Panc1 (cell line): ENCODE measurements around the gene EGFL7. TPM values are rescaled to one million over a fixed set of nuclear protein-coding genes. Genes with fewer than 3 reads are reported as not detected.

Experiments used
- ATAC-seq: fragments of 200-7000 bp; cut with Tn5 transposase; 2 replicates; pipeline ENCODE4 v1.9.1; 2020; ENCODE audit warnings: mild to moderate bottlenecking, moderate library complexity
- BruUV-seq: library from RNA; stranded (reverse); fragments of 400-500 nt; replicated peaks from 2 replicates; lab custom pipeline; 2021; lab: Mats Ljungman, UMichigan
- CTCF ChIA-PET: fragments of 300-600 bp; sonication (Branson Sonifier 250); formaldehyde crosslinking; loops from one replicate; lab custom pipeline; 2022; ENCODE audit warnings: antibody characterized with exemption; lab: Charles Lee
- POLR2A ChIA-PET: fragments of 300-600 bp; sonication (Branson Sonifier 250); formaldehyde crosslinking; loops from one replicate; lab custom pipeline; 2022; ENCODE audit warnings: antibody characterized with exemption; lab: Charles Lee
- DNase-seq: peaks from one replicate; pipeline ENCODE4 v3.0.0-alpha.2; 2010; ENCODE audit warnings: low read depth, low spot score
- H3K27ac ChIP-seq: 2 replicates; pipeline ENCODE4 v1.5.1; 2011; ENCODE audit warnings: mild to moderate bottlenecking, low read length, inconsistent platforms
- H3K27me3 ChIP-seq: fragments of 200-500 bp; sonication (Bioruptor generic); 2 replicates; pipeline ENCODE4 v1.6.0; 2014; ENCODE audit warnings: low read length, inconsistent platforms; ENCODE audit not compliant: control insufficient read depth, insufficient read depth
- H3K36me3 ChIP-seq: fragments of 200-500 bp; sonication (Bioruptor generic); 2 replicates; pipeline ENCODE4 v1.5.1; 2014; ENCODE audit warnings: inconsistent platforms, mild to moderate bottlenecking, low read length, moderate library complexity; ENCODE audit not compliant: control insufficient read depth, insufficient read depth
- H3K4me1 ChIP-seq: 2 replicates; pipeline ENCODE4 v1.5.1; 2011; ENCODE audit warnings: inconsistent platforms, mild to moderate bottlenecking, low read length, moderate library complexity; ENCODE audit not compliant: control insufficient read depth, insufficient read depth
- H3K4me3 ChIP-seq, 2 experiments: 2 replicates each; pipeline ENCODE4 v1.5.1; 2011 to 2012; ENCODE audit warnings: low read depth in 2 of 2, low read length in 2 of 2, mild to moderate bottlenecking in 2 of 2, inconsistent platforms in 1 of 2, moderate library complexity in 1 of 2
- H3K9me3 ChIP-seq: fragments of 200-500 bp; sonication (Bioruptor generic); 2 replicates; pipeline ENCODE4 v1.5.1; 2014; ENCODE audit warnings: low read depth, mild to moderate bottlenecking, inconsistent platforms, low read length, moderate library complexity; ENCODE audit not compliant: control insufficient read depth, insufficient read depth
- CTCF ChIP-seq: fragments of 450-650 bp; IDR thresholded peaks from 2 replicates; pipeline ENCODE4 v1.5.1; 2017; ENCODE audit warnings: mild to moderate bottlenecking
- POLR2AphosphoS5 ChIP-seq: IDR thresholded peaks from 2 replicates; pipeline ENCODE4 v1.6.1; 2012; ENCODE audit warnings: mild to moderate bottlenecking, low read depth, low read length, moderate library complexity
- REST ChIP-seq, 2 experiments: IDR thresholded peaks; 2 replicates each; pipeline ENCODE4 v1.6.1; 2011 to 2012; ENCODE audit warnings: low read depth in 2 of 2, control low read depth in 1 of 2, low read length in 1 of 2, mild to moderate bottlenecking in 1 of 2, moderate library complexity in 1 of 2; ENCODE audit not compliant: insufficient read depth in 1 of 2
- SIN3A ChIP-seq: IDR thresholded peaks from 2 replicates; pipeline ENCODE4 v1.6.1; 2012; ENCODE audit warnings: low read depth, mild to moderate bottlenecking, low read length, moderate library complexity, borderline replicate concordance; ENCODE audit not compliant: insufficient read depth
- TCF7L2 ChIP-seq: IDR thresholded peaks from 2 replicates; pipeline ENCODE4 v1.6.1; 2011; ENCODE audit warnings: mild to moderate bottlenecking, low read depth, low read length, inconsistent platforms
- in situ Hi-C: cut with HindIII; loops from 2 replicates; pipeline ENCODE4 v1.10.0; 2016; ENCODE audit warnings: low sequenced_read_pairs, low pct_unique_long_range_greater_than_20kb
- intact Hi-C: fragments of 100-400 bp; cut with micrococcal nuclease; formaldehyde crosslinking; loops from one replicate; pipeline ENCODE4 v1.10.0; 2022; ENCODE audit not compliant: unreplicated experiment
- total RNA-seq: library from RNA; stranded (reverse); gene quantifications from one replicate; pipeline ENCODE4 v1.2.1, GENCODE V29; 2021; ENCODE audit not compliant: unreplicated experiment

The EGFL7 gene
- total RNA-seq, 1 experiment from 2014 or later = 42.3 TPM

GRCh38 chr9:136619742-136620440 lies 42.8 kb upstream of the EGFL7 start:
- no peaks in the 10 kb centered on the region for H3K36me3 ChIP-seq
- in situ Hi-C loops = no loop called here
- intact Hi-C loops = no loop called here
- H3K27me3 ChIP-seq = no peaks in the 10 kb centered on the region
- no peak overlapping the region for H3K4me3 ChIP-seq
- H3K9me3 ChIP-seq = no peaks in the 10 kb centered on the region
- DNase-seq (no peak), ATAC-seq (no peak)
- CTCF ChIA-PET = no interaction called here
- peaks cover 2% of the 10 kb centered on the region; the same call in 1 of the 2 replicates for H3K4me1 ChIP-seq
- TF ChIP-seq SIN3A (no peak), TCF7L2 (no peak), POLR2AphosphoS5 (no peak), REST (IDR thresholded peaks at IDR 0.05; ENCODE audit: insufficient read depth in 1 of 2, low read depth in 2 of 2, low read length in 1 of 2) (no peak), CTCF (no peak)
- no peak overlapping the region for H3K27ac ChIP-seq
- no TSS peak for BruUV-seq
- POLR2A ChIA-PET = no interaction called here

- in situ Hi-C loops = no loop called here
- Histone ChIP-seq H3K4me3 (no peak overlapping the region), H3K27me3 (no peaks in the 10 kb centered on the region), H3K36me3 (no peaks in the 10 kb centered on the region), H3K9me3 (no peaks in the 10 kb centered on the region), H3K4me1 (peaks cover 7% of the 10 kb centered on the region), H3K27ac (no peak overlapping the region)
- intact Hi-C loops = no loop called here
- DNase-seq (no peak), ATAC-seq (no peak)
- no TSS peak for BruUV-seq
- TF ChIP-seq REST (IDR thresholded peaks at IDR 0.05; ENCODE audit: insufficient read depth in 1 of 2, low read depth in 2 of 2, low read length in 1 of 2) = no peak
- no peak for TF ChIP-seq POLR2AphosphoS5
- no peak for TF ChIP-seq TCF7L2
- TF ChIP-seq CTCF = no peak
- TF ChIP-seq SIN3A = no peak
- ChIA-PET POLR2A (no interaction called here), CTCF (no interaction called here)
Measured at GRCh38 chr9:136620441-136621018, 42.2 kb upstream of the EGFL7 start.
